Osteocyte (in vitro differentiated cells): ENCODE results near the gene PDZD2. TPM values are rescaled to one million over a fixed set of nuclear protein-coding genes. Genes with fewer than 3 reads are reported as not detected.
"Not testable (repeated sequence)": the region's sequence is repeated elsewhere in the genome, so short reads cannot be mapped to it uniquely, and the experiment has no call there.

Experiments used
- DNase-seq: peaks from one replicate; pipeline ENCODE4 v3.0.0; 2021; ENCODE audit warnings: mixed read lengths; ENCODE audit not compliant: unreplicated experiment; ENCODE audit errors: extremely low spot score
- H3K27ac Mint-ChIP-seq: one replicate; pipeline ENCODE4 v1.8.0; 2021; ENCODE audit warnings: mild to moderate bottlenecking, mixed read lengths; ENCODE audit not compliant: unreplicated experiment
- H3K27me3 Mint-ChIP-seq: one replicate; pipeline ENCODE4 v1.8.0; 2021; ENCODE audit warnings: mixed read lengths; ENCODE audit not compliant: unreplicated experiment
- H3K36me3 Mint-ChIP-seq: one replicate; pipeline ENCODE4 v1.8.0; 2021; ENCODE audit warnings: mixed read lengths; ENCODE audit not compliant: unreplicated experiment
- H3K4me1 Mint-ChIP-seq: one replicate; pipeline ENCODE4 v1.8.0; 2021; ENCODE audit warnings: mixed read lengths; ENCODE audit not compliant: unreplicated experiment
- H3K4me3 Mint-ChIP-seq: one replicate; pipeline ENCODE4 v1.8.0; 2021; ENCODE audit warnings: mild to moderate bottlenecking, moderate library complexity, mixed read lengths; ENCODE audit not compliant: unreplicated experiment
- H3K9me3 Mint-ChIP-seq: one replicate; pipeline ENCODE4 v1.8.0; 2021; ENCODE audit warnings: mixed read lengths; ENCODE audit not compliant: unreplicated experiment
- total RNA-seq: library from RNA; stranded (reverse); gene quantifications from 2 replicates; pipeline ENCODE4 v1.2.1, GENCODE V29; 2021
- TF ChIP-seq, protein P1 (sequence below): fragments of 200-600 bp; sonication (generic); IDR thresholded peaks from 2 replicates; pipeline ENCODE4 v1.5.0; 2021; ENCODE audit warnings: antibody characterized with exemption, mild to moderate bottlenecking, moderate library complexity

PDZD2 gene
- total RNA-seq, 1 donor from 2014 or later: 2.3 TPM

DNA sequence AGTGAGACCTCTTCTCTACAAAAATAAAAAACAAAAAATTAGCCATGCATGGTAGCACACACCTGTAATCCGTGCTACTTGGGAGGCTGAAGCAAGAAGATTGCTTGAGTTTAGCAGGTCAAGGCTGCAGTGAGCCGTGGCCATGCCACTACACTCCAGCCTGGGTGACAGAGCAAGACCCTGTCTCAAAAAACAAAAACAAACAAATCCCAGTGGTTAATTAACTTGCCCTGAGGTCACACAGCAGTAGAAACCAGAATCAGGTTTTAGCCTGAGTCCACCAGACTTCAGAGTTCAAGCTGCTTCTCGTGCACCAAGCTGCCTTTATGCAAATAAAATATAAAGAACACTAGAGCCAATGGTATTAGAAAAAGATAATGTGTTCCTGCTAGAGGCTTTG, 365.5 kb downstream of the PDZD2 start:
- Mint-ChIP-seq H3K9me3 (no peaks in the 10 kb centered on the region), H3K4me3 (no peak overlapping the region), H3K36me3 (no peaks in the 10 kb centered on the region), H3K27me3 (no peaks in the 10 kb centered on the region), H3K4me1 (no peaks in the 10 kb centered on the region), H3K27ac (no peak overlapping the region)
- TF ChIP-seq, protein P1, sequence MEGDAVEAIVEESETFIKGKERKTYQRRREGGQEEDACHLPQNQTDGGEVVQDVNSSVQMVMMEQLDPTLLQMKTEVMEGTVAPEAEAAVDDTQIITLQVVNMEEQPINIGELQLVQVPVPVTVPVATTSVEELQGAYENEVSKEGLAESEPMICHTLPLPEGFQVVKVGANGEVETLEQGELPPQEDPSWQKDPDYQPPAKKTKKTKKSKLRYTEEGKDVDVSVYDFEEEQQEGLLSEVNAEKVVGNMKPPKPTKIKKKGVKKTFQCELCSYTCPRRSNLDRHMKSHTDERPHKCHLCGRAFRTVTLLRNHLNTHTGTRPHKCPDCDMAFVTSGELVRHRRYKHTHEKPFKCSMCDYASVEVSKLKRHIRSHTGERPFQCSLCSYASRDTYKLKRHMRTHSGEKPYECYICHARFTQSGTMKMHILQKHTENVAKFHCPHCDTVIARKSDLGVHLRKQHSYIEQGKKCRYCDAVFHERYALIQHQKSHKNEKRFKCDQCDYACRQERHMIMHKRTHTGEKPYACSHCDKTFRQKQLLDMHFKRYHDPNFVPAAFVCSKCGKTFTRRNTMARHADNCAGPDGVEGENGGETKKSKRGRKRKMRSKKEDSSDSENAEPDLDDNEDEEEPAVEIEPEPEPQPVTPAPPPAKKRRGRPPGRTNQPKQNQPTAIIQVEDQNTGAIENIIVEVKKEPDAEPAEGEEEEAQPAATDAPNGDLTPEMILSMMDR: no peak
- no peak for DNase-seq

DNA sequence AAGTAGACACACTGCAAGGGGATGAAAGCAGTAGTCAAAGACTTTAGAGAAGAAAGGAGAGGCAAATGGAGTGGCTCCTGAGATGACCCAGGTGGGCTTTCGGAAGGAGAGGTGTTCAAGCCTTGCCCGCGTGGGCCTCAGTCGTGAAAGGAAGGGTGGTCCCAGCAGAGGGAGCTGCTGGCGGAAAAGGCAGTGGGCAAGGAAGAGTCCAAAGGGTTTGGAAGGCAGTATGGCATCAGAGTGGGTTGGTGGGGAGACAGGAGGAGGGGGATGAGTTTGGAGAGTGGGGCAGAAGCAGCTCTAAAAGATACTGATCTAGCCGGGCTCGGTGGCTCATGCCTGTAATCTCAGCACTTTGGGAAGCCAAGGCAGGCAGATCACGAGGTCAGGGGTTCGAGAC, 369.8 kb downstream of the PDZD2 start:
- Mint-ChIP-seq H3K27me3 (no peaks in the 10 kb centered on the region), H3K27ac (no peak overlapping the region), H3K9me3 (no peaks in the 10 kb centered on the region), H3K36me3 (no peaks in the 10 kb centered on the region), H3K4me1 (peaks cover 7% of the 10 kb centered on the region), H3K4me3 (no peak overlapping the region)
- TF ChIP-seq, protein P1: no peak
- no peak for DNase-seq

DNA sequence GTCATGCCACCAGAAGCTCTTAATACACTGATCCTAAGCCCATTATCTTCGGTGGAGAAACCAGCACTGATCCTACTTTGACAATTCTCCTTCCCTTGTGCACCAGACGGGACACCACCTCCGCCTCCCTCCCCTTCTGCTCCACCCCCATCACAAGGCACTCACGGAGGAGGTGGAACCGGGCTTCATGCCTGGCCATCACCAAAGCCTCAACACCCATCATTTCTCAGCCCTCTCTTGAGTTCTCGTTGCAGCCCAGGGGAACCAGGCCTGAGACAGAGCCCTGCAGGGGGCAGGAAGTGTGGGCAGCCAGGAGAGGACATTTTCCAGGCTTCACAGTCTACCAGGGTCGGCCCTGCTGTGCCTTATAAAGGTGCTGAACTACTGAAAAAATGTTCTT, 374.7 kb downstream of the PDZD2 start:
- Mint-ChIP-seq H3K27me3 (no peaks in the 10 kb centered on the region), H3K36me3 (no peaks in the 10 kb centered on the region), H3K4me3 (no peak overlapping the region), H3K27ac (no peak overlapping the region), H3K9me3 (no peaks in the 10 kb centered on the region), H3K4me1 (peaks cover 24% of the 10 kb centered on the region)
- no peak for DNase-seq
- TF ChIP-seq, protein P1: no peak

DNA sequence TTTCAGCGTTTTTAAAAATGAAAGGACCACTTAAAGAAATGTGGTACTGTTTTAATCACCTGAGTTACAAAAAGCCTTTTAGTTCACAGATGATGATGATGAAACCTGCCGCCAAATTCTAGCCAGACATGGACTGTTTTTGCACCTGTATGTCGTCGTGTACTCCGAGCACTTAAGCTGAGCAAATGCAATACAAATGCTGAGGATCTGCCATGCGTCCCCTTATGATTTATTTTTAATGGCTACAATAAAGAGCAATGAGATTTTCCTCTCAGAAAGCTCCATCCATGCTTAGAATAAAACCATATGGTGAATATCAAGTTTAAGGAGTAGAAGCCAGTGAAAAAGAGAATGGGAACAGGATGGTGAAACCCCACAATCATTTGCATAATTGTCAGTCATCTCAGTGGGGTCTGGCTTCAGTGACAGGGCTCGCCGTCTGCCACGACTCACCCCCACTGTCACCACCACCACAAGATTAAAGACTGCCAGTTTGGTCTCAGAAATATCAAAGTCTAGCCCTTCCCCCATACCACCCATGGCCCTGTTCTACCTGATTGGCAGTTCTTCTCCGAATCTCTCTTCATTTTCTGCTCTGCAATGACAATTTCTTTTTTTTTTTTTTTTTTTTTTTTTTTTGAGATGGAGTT, 375.3 kb downstream of the PDZD2 start:
- TF ChIP-seq, protein P1: no peak
- Mint-ChIP-seq H3K36me3 (no peaks in the 10 kb centered on the region), H3K27ac (no peak overlapping the region), H3K4me3 (no peak overlapping the region), H3K9me3 (no peaks in the 10 kb centered on the region), H3K27me3 (no peaks in the 10 kb centered on the region), H3K4me1 (peaks cover 25% of the 10 kb centered on the region)
- no peak for DNase-seq

DNA sequence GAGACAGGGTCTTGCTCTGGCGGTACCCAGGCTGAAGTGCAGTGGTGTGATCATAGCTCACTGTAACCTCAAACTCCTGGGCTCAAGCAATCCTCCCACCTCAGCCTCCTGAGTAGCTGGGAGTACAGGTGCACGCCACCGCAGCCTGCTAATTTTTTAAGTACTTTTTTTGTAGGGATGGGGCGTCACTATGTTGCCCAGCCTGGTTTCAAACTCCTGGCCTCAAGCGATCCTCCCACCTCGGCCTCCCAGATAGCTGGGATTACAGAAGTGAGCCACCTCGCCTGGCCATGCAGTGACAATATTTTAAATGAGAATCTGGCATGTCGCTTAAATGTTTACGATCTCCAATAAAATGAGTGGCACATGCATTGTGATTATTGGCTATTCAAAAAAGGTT, 376.3 kb downstream of the PDZD2 start:
- H3K4me3 Mint-ChIP-seq, H3K27ac Mint-ChIP-seq, DNase-seq, H3K27me3 Mint-ChIP-seq, H3K36me3 Mint-ChIP-seq, H3K9me3 Mint-ChIP-seq: not testable (repeated sequence)
- H3K4me1 Mint-ChIP-seq: peaks cover 28% of the 10 kb centered on the region
